Esophagus muscularis mucosa (tissue), 4 donors: ENCODE results near the gene KCNJ6. TPM values are rescaled to one million over a fixed set of nuclear protein-coding genes. Genes with fewer than 3 reads are reported as not detected.

Experiments
- DNase-seq: peaks from one replicate; pipeline ENCODE4 v3.0.0-alpha.2; 2017; ENCODE audit errors: extremely low spot score
- H3K27ac ChIP-seq, 4 donors: fragments of 200-600 bp; sonication (generic); replicated peaks in 1 of 4; 1 replicate in 3 of 4; 2 replicates in 1 of 4; pipeline ENCODE4 v1.5.1; 2016 to 2019; ENCODE audit warnings: mild to moderate bottlenecking in 1 of 4
- H3K27me3 ChIP-seq, 4 donors: fragments of 200-600 bp; sonication (generic); one replicate each; pipeline versions ENCODE4 v1.5.1 to v1.6.0; 2016 to 2019
- H3K36me3 ChIP-seq, 4 donors: fragments of 200-600 bp; sonication (generic); one replicate each; pipeline ENCODE4 v1.5.1; 2016 to 2019
- H3K4me1 ChIP-seq, 4 donors: fragments of 200-600 bp; sonication (generic); one replicate each; pipeline ENCODE4 v1.5.1; 2016 to 2019
- H3K4me3 ChIP-seq, 4 donors: fragments of 200-600 bp; sonication (generic); 1 replicate in 2 of 4; 2 replicates in 2 of 4; pipeline ENCODE4 v1.5.1; 2016 to 2019; ENCODE audit warnings: mild to moderate bottlenecking in 4 of 4, moderate library complexity in 1 of 4
- H3K9me3 ChIP-seq, 4 donors: fragments of 200-600 bp; sonication (generic); 1 replicate in 3 of 4; 2 replicates in 1 of 4; pipeline ENCODE4 v1.5.1; 2016 to 2019
- EP300 ChIP-seq: sonication (generic); formaldehyde crosslinking; IDR thresholded peaks from one replicate; pipeline ENCODE4 v1.6.1; 2017; ENCODE audit warnings: antibody characterized with exemption
- POLR2A ChIP-seq: fragments of 450-650 bp; IDR thresholded peaks from one replicate; pipeline ENCODE4 v1.6.1; 2017; ENCODE audit warnings: antibody characterized with exemption, moderate library complexity, mild to moderate bottlenecking, low read depth
- POLR2AphosphoS5 ChIP-seq, 2 donors: sonication (generic); formaldehyde crosslinking; IDR thresholded peaks; one replicate each; pipeline ENCODE4 v1.6.1; 2017; ENCODE audit warnings: antibody characterized with exemption in 2 of 2
- WGBS: methylation state at CpG from one replicate; pipeline ENCODE4 v1.1.5; 2018; 5-methylcytosine and 5-hydroxymethylcytosine counted together
- intact Hi-C: fragments of 100-400 bp; cut with DNase I; formaldehyde crosslinking; loops from one replicate; pipeline ENCODE4 v1.15.1; 2023
- total RNA-seq, 4 donors: library from RNA; depleted of rRNA; stranded (reverse); fragments of >200 nt; gene quantifications; one replicate each; pipeline versions ENCODE4 v1.1.0 to v1.2.1, GENCODE V29; 2016
- TF ChIP-seq, protein P1 (sequence below), 3 experiments: fragments of 200-600 bp in 2 of 3; fragments of 450-650 bp in 1 of 3; sonication (generic) in 2 of 3; IDR thresholded peaks; one replicate each; pipeline ENCODE4 v1.5.1; 2017 to 2019; ENCODE audit warnings: antibody characterized with exemption in 3 of 3, mild to moderate bottlenecking in 2 of 3, moderate library complexity in 1 of 3

Gene KCNJ6
- total RNA-seq, 4 donors from 2014 or later = under 0.01 TPM; not detected in 2

- H3K4me1 ChIP-seq = no peaks in the 10 kb centered on the region
- no peaks in the 10 kb centered on the region for H3K27me3 ChIP-seq
- no peak overlapping the region for H3K27ac ChIP-seq
- no peaks in the 10 kb centered on the region for H3K36me3 ChIP-seq
- TF ChIP-seq EP300 = no peak
- TF ChIP-seq, protein P1, sequence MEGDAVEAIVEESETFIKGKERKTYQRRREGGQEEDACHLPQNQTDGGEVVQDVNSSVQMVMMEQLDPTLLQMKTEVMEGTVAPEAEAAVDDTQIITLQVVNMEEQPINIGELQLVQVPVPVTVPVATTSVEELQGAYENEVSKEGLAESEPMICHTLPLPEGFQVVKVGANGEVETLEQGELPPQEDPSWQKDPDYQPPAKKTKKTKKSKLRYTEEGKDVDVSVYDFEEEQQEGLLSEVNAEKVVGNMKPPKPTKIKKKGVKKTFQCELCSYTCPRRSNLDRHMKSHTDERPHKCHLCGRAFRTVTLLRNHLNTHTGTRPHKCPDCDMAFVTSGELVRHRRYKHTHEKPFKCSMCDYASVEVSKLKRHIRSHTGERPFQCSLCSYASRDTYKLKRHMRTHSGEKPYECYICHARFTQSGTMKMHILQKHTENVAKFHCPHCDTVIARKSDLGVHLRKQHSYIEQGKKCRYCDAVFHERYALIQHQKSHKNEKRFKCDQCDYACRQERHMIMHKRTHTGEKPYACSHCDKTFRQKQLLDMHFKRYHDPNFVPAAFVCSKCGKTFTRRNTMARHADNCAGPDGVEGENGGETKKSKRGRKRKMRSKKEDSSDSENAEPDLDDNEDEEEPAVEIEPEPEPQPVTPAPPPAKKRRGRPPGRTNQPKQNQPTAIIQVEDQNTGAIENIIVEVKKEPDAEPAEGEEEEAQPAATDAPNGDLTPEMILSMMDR (IDR thresholded peaks at IDR 0.05) = no peak
- TF ChIP-seq POLR2AphosphoS5 (IDR thresholded peaks at IDR 0.05) = no peak
- TF ChIP-seq POLR2A = no peak
- WGBS = 74% methylated on average over 3 of the region's 3 CpGs
- DNase-seq = no peak
- no peaks in the 10 kb centered on the region for H3K9me3 ChIP-seq
- H3K4me3 ChIP-seq = no peak overlapping the region
- intact Hi-C loops = no loop called here
These were observed 315.2 kb downstream of the KCNJ6 start for GRCh38 chr21:37601027-37601426.

DNA sequence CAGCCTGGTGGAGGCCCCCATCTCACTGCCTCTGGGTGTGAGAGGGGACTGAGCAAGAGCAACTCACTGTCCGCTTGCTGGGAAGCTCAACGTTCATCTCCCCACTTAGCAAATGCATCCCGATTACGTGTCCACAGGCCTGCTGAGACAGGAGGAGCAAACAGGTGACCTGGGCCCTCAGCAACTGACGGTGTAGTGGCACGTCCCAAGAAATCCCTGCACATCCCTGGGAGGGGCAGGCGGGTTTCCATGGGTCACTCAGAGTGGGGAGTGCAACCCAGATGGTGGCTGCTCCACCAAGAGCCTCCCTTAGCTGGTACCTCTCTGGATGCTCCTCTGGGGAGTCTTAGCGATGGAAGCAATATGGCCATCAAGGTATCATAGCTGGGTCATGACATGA lies 320.3 kb downstream of the KCNJ6 start:
- peaks cover 0 to 4% (median 0%) of the 10 kb centered on the region in 4 donors for H3K27me3 ChIP-seq
- intact Hi-C loops = no loop called here
- H3K4me1 ChIP-seq = peaks cover 0 to 10% (median 0%) of the 10 kb centered on the region in 4 donors
- no peaks in the 10 kb centered on the region for H3K9me3 ChIP-seq
- 100% methylated on average over 3 of the region's 8 CpGs for whole genome bisulfite sequencing
- TF ChIP-seq, protein P1 (IDR thresholded peaks at IDR 0.05) = no peak
- TF ChIP-seq EP300 (no peak), POLR2AphosphoS5 (IDR thresholded peaks at IDR 0.05) (no peak), POLR2A (no peak)
- no peaks in the 10 kb centered on the region for H3K36me3 ChIP-seq
- no peak overlapping the region for H3K27ac ChIP-seq
- H3K4me3 ChIP-seq = no peak overlapping the region
- DNase-seq = peak; percentile 53

GRCh38 chr21:37594472-37594951 lies 321.7 kb downstream of the KCNJ6 start:
- DNase-seq = peak; percentile 64
- no peak overlapping the region for H3K4me3 ChIP-seq
- H3K27ac ChIP-seq = no peak overlapping the region
- peaks cover 0 to 10% (median 0%) of the 10 kb centered on the region in 4 donors for H3K4me1 ChIP-seq
- no peak for TF ChIP-seq EP300
- TF ChIP-seq POLR2A = no peak
- no peak for TF ChIP-seq POLR2AphosphoS5 (IDR thresholded peaks at IDR 0.05)
- TF ChIP-seq, protein P1 (IDR thresholded peaks at IDR 0.05) = no peak
- no peaks in the 10 kb centered on the region for H3K36me3 ChIP-seq
- intact Hi-C loops = no loop called here
- H3K27me3 ChIP-seq = peaks cover 0 to 4% (median 0%) of the 10 kb centered on the region in 4 donors
- H3K9me3 ChIP-seq = no peaks in the 10 kb centered on the region
- 89% methylated on average over 15 of the region's 15 CpGs for WGBS

DNA sequence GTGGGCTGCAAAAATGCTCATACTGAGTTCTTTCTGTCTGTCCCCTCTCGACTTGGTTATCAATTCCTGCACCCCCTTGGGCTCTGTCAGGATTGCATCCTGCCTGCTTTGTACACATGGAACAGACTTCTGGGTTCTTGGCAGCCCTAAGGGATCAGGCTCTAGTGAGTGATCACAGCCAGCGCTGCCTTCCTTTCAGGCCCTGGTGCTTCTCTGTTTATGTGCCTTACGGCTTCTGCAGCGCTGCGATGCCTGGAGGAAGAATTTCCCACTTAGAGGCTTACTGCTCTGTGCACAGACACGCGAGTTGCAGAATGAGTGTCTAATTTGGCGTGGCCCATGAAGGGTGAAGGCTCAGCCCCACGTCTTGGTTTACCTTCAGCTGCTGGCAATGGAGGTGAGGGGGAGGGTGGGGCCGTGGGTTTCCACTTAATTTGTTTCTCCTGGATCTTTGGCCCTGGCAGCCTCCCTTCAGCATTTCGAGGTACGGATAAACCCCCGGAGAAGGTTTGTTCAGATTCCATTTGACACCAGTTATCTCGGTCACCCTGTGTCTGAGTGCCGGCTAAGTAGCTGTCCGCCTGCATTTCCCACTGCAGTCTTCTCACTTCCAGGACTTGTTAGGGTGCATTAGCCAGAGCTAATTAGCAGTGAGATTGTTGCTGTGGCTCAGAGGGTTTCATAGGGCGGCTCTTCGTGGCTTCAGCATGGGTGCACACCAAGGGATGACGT lies 322.4 kb downstream of the KCNJ6 start:
- peaks cover 0 to 10% (median 0%) of the 10 kb centered on the region in 4 donors for H3K4me1 ChIP-seq
- intact Hi-C loops = no loop called here
- no peaks in the 10 kb centered on the region for H3K36me3 ChIP-seq
- WGBS = 62% methylated on average over 14 of the region's 19 CpGs
- peak; percentile 91 for DNase-seq
- no peak overlapping the region for H3K27ac ChIP-seq
- no peak for TF ChIP-seq POLR2AphosphoS5 (IDR thresholded peaks at IDR 0.05)
- TF ChIP-seq POLR2A = no peak
- TF ChIP-seq, protein P1 (IDR thresholded peaks at IDR 0.05) = no peak
- TF ChIP-seq EP300 = no peak
- no peaks in the 10 kb centered on the region for H3K9me3 ChIP-seq
- H3K27me3 ChIP-seq = peaks cover 0 to 4% (median 0%) of the 10 kb centered on the region in 4 donors
- H3K4me3 ChIP-seq = no peak overlapping the region
